Mesenteric fat pad (tissue), 1 donor: ENCODE data around the gene STAMBPL1. TPM values are rescaled to one million over a fixed set of nuclear protein-coding genes. Genes with fewer than 3 reads are reported as not detected.
"Not testable (repeated sequence)": the region's sequence is repeated elsewhere in the genome, so short reads cannot be mapped to it uniquely, and the experiment has no call there.

ENCODE experiments used
- DNase-seq: peaks from one replicate; pipeline ENCODE4 v3.0.0-alpha.2; 2020; ENCODE audit warnings: low spot score
- total RNA-seq: library from RNA; stranded (reverse); fragmentation: NEBNext Ultra II Directional; extraction: Animal tissue kit (Norgen Biotek cat#: 25700); gene quantifications from one replicate; pipeline ENCODE4 v1.2.1, GENCODE V29; 2021
- donor health status: DM: yes; HTN: yes; CAD: no.

The STAMBPL1 gene
- total RNA-seq, 1 donor from 2014 or later = 5.1 TPM

- no peak for DNase-seq
Measured at GRCh38 chr10:88919041-88919440, 39.0 kb downstream of the STAMBPL1 start.

GRCh38 chr10:88920198-88920597, 40.2 kb downstream of the STAMBPL1 start:
- DNase-seq = no peak

GRCh38 chr10:88920986-88921593, 41.0 kb downstream of the STAMBPL1 start:
- DNase-seq = no peak

GRCh38 chr10:88922041-88922440, 42.0 kb downstream of the STAMBPL1 start:
- DNase-seq = no peak

GRCh38 chr10:88923520-88923919, 43.5 kb downstream of the STAMBPL1 start:
- no peak for DNase-seq

- no peak for DNase-seq
Measured at GRCh38 chr10:88926566-88927415, 46.7 kb downstream of the STAMBPL1 start.

- no peak for DNase-seq
Measured at GRCh38 chr10:88927416-88927690, 47.3 kb downstream of the STAMBPL1 start.

- DNase-seq = no peak
Measured at GRCh38 chr10:88928254-88928653, 48.2 kb downstream of the STAMBPL1 start.

- DNase-seq = no peak
Measured at GRCh38 chr10:88931548-88931947, 51.5 kb downstream of the STAMBPL1 start.

GRCh38 chr10:88932029-88932428, 52.0 kb downstream of the STAMBPL1 start:
- DNase-seq = not testable (repeated sequence)

- no peak for DNase-seq
Measured at GRCh38 chr10:88932539-88933256, 52.7 kb downstream of the STAMBPL1 start.

- DNase-seq = no peak
Measured at GRCh38 chr10:88933564-88933963, 53.5 kb downstream of the STAMBPL1 start.

- no peak for DNase-seq
Measured at GRCh38 chr10:88934900-88935672, 55.0 kb downstream of the STAMBPL1 start.

GRCh38 chr10:88936656-88937055, 56.6 kb downstream of the STAMBPL1 start:
- no peak for DNase-seq

- DNase-seq = no peak
Measured at GRCh38 chr10:88938039-88938438, 58.0 kb downstream of the STAMBPL1 start.

GRCh38 chr10:88938938-88939337, 58.9 kb downstream of the STAMBPL1 start:
- no peak for DNase-seq

- DNase-seq = no peak
Measured at GRCh38 chr10:88941026-88941425, 61.0 kb downstream of the STAMBPL1 start.

GRCh38 chr10:88943778-88944177, 63.7 kb downstream of the STAMBPL1 start:
- no peak for DNase-seq

- no peak for DNase-seq
Measured at GRCh38 chr10:88944813-88945212, 64.8 kb downstream of the STAMBPL1 start.

- no peak for DNase-seq
Measured at GRCh38 chr10:88946200-88946599, 66.2 kb downstream of the STAMBPL1 start.

GRCh38 chr10:88946965-88947590, 67.0 kb downstream of the STAMBPL1 start:
- no peak for DNase-seq
